Upper lobe of right lung (tissue), 1 donor: ENCODE results near the gene CETP. TPM values are rescaled to one million over a fixed set of nuclear protein-coding genes. Genes with fewer than 3 reads are reported as not detected.

ENCODE experiments used
- ATAC-seq: fragments of 200-7000 bp; cut with Tn5 transposase; one replicate; pipeline ENCODE4 v1.9.1; 2020; ENCODE audit warnings: mild to moderate bottlenecking, moderate library complexity
- DNase-seq: peaks from one replicate; pipeline ENCODE4 v3.0.0-alpha.2; 2020
- H3K27ac ChIP-seq: fragments of 200-600 bp; one replicate; pipeline ENCODE4 v1.8.0; 2022
- H3K27me3 ChIP-seq: fragments of 200-600 bp; one replicate; pipeline ENCODE4 v1.8.0; 2022; ENCODE audit warnings: mild to moderate bottlenecking
- H3K36me3 ChIP-seq: fragments of 200-600 bp; one replicate; pipeline ENCODE4 v1.8.0; 2022
- H3K4me1 ChIP-seq: fragments of 200-600 bp; one replicate; pipeline ENCODE4 v1.8.0; 2022
- H3K4me3 ChIP-seq: fragments of 200-600 bp; one replicate; pipeline ENCODE4 v1.8.0; 2022; ENCODE audit warnings: mild to moderate bottlenecking
- H3K9me3 ChIP-seq: fragments of 200-600 bp; one replicate; pipeline ENCODE4 v1.8.0; 2022
- CTCF ChIP-seq: fragments of 200-600 bp; IDR thresholded peaks from one replicate; pipeline ENCODE4 v1.8.0; 2022; ENCODE audit warnings: antibody characterized with exemption
- intact Hi-C: fragments of 100-400 bp; cut with DNase I; formaldehyde crosslinking; loops from one replicate; pipeline ENCODE4 v1.11.0; 2022
- total RNA-seq: library from RNA; stranded (reverse); fragmentation: NEBNext Ultra II Directional; extraction: Animal tissue kit (Norgen Biotek cat#: 25700); gene quantifications from one replicate; pipeline ENCODE4 v1.2.1, GENCODE V29; 2021
- donor health status: DM: no; HTN: yes; CAD: no; lungs with severe emphysema.

Gene CETP
- total RNA-seq, 1 donor from 2014 or later, result 1.9 TPM

GRCh38 chr16:56960681-56961281, 969 bp upstream of the CETP start:
- H3K4me3 ChIP-seq, result no peak overlapping the region
- H3K9me3 ChIP-seq, result no peaks in the 10 kb centered on the region
- H3K27me3 ChIP-seq, result no peaks in the 10 kb centered on the region
- intact Hi-C loops, result no loop called here
- H3K36me3 ChIP-seq, result no peaks in the 10 kb centered on the region
- no peak for DNase-seq
- peaks cover 29% of the 10 kb centered on the region for H3K4me1 ChIP-seq
- no peak for TF ChIP-seq CTCF
- no peak for ATAC-seq
- peak overlapping the region; percentile 17 for H3K27ac ChIP-seq

- no peak for TF ChIP-seq CTCF
- intact Hi-C loops, result no loop called here
These were observed 364 bp upstream of the CETP start for GRCh38 chr16:56961386-56961785.

GRCh38 chr16:56964243-56965148, 2.7 kb downstream of the CETP start:
- peak; percentile 93 for ATAC-seq
- H3K9me3 ChIP-seq, result no peaks in the 10 kb centered on the region
- H3K36me3 ChIP-seq, result no peaks in the 10 kb centered on the region
- peaks cover 36% of the 10 kb centered on the region for H3K4me1 ChIP-seq
- peak; percentile 93 for TF ChIP-seq CTCF
- H3K27ac ChIP-seq, result no peak overlapping the region
- DNase-seq, result peak; percentile 94
- intact Hi-C loops, result no loop called here
- H3K27me3 ChIP-seq, result no peaks in the 10 kb centered on the region
- no peak overlapping the region for H3K4me3 ChIP-seq

More at GRCh38 chr16:56961386-56961785, 364 bp upstream of the CETP start:
- DNase-seq (no peak), ATAC-seq (no peak)
- peaks cover 35% of the 10 kb centered on the region for H3K4me1 ChIP-seq
- no peaks in the 10 kb centered on the region for H3K27me3 ChIP-seq
- H3K4me3 ChIP-seq, result no peak overlapping the region
- no peaks in the 10 kb centered on the region for H3K9me3 ChIP-seq
- peak overlapping the region; percentile 6 for H3K27ac ChIP-seq
- no peaks in the 10 kb centered on the region for H3K36me3 ChIP-seq

GRCh38 chr16:56965149-56966092, 3.7 kb downstream of the CETP start:
- intact Hi-C loops, result no loop called here
- H3K36me3 ChIP-seq, result no peaks in the 10 kb centered on the region
- peaks cover 36% of the 10 kb centered on the region for H3K4me1 ChIP-seq
- no peaks in the 10 kb centered on the region for H3K27me3 ChIP-seq
- TF ChIP-seq CTCF, result no peak
- no peak for DNase-seq
- H3K27ac ChIP-seq, result peak overlapping the region; percentile 60
- no peaks in the 10 kb centered on the region for H3K9me3 ChIP-seq
- H3K4me3 ChIP-seq, result no peak overlapping the region
- ATAC-seq, result no peak

GRCh38 chr16:56966093-56966475, 4.3 kb downstream of the CETP start:
- no peaks in the 10 kb centered on the region for H3K27me3 ChIP-seq
- peaks cover 33% of the 10 kb centered on the region for H3K4me1 ChIP-seq
- H3K4me3 ChIP-seq, result no peak overlapping the region
- intact Hi-C loops, result no loop called here
- TF ChIP-seq CTCF, result no peak
- H3K36me3 ChIP-seq, result no peaks in the 10 kb centered on the region
- ATAC-seq (no peak), DNase-seq (no peak)
- H3K9me3 ChIP-seq, result no peaks in the 10 kb centered on the region
- peak overlapping the region; percentile 60 for H3K27ac ChIP-seq
